MM.1S (cell line): ENCODE measurements around the gene LEUTX.

Experiments
- DNase-seq: peaks from one replicate; pipeline ENCODE4 v3.0.0-alpha.2; 2015
- H2AFZ ChIP-seq: fragments of 300-600 bp; sonication (generic); 2 replicates; pipeline ENCODE4 v1.6.0; 2016; ENCODE audit warnings: antibody characterized with exemption, low read length
- H3F3A ChIP-seq: fragments of 300-600 bp; sonication (generic); 2 replicates; pipeline ENCODE4 v1.6.1; 2016; ENCODE audit warnings: mild to moderate bottlenecking, antibody characterized with exemption, low read length, moderate library complexity, mixed read lengths; ENCODE audit not compliant: insufficient read depth
- H3K27ac ChIP-seq: fragments of 300-600 bp; sonication (generic); 2 replicates; pipeline ENCODE4 v1.5.1; 2016; ENCODE audit warnings: mild to moderate bottlenecking, low read length
- H3K27me3 ChIP-seq: fragments of 300-600 bp; sonication (generic); replicated peaks from 2 replicates; pipeline ENCODE4 v1.6.0; 2016; ENCODE audit warnings: low read length; ENCODE audit not compliant: insufficient read depth
- H3K36me3 ChIP-seq: fragments of 300-600 bp; sonication (generic); replicated peaks from 2 replicates; pipeline ENCODE4 v1.6.1; 2016; ENCODE audit warnings: mild to moderate bottlenecking, low read length, mixed read lengths; ENCODE audit not compliant: insufficient read depth
- H3K4me1 ChIP-seq: fragments of 300-600 bp; sonication (generic); 2 replicates; pipeline ENCODE4 v1.6.1; 2016; ENCODE audit warnings: low read length, mixed read lengths
- H3K4me2 ChIP-seq: fragments of 300-600 bp; sonication (generic); 2 replicates; pipeline ENCODE4 v1.6.0; 2016; ENCODE audit warnings: low read depth, low read length
- H3K4me3 ChIP-seq: fragments of 300-600 bp; sonication (generic); 2 replicates; pipeline ENCODE4 v1.5.1; 2016; ENCODE audit warnings: low read length, mixed read lengths
- H3K79me2 ChIP-seq: fragments of 300-600 bp; sonication (generic); 2 replicates; pipeline ENCODE4 v1.6.1; 2016; ENCODE audit warnings: mixed run types, low read length, mixed read lengths
- H3K9ac ChIP-seq: fragments of 300-600 bp; sonication (generic); 2 replicates; pipeline ENCODE4 v1.6.1; 2016; ENCODE audit warnings: low read length, mixed read lengths
- H3K9me2 ChIP-seq: fragments of 300-600 bp; sonication (generic); replicated peaks from 2 replicates; pipeline ENCODE4 v1.6.1; 2016; ENCODE audit warnings: mild to moderate bottlenecking, low read length, mixed read lengths; ENCODE audit not compliant: insufficient read depth
- H3K9me3 ChIP-seq: fragments of 300-600 bp; sonication (generic); replicated peaks from 2 replicates; pipeline ENCODE4 v1.6.1; 2016; ENCODE audit warnings: mild to moderate bottlenecking, low read length, mixed read lengths; ENCODE audit not compliant: insufficient read depth
- H4K20me1 ChIP-seq: fragments of 300-600 bp; sonication (generic); 2 replicates; pipeline ENCODE4 v1.6.1; 2016; ENCODE audit warnings: mild to moderate bottlenecking, low read length, moderate library complexity, mixed read lengths; ENCODE audit not compliant: insufficient read depth
- CTCF ChIP-seq: fragments of 300-600 bp; sonication (generic); IDR thresholded peaks from 2 replicates; pipeline ENCODE4 v1.5.1; 2016; ENCODE audit warnings: antibody characterized with exemption, low read length, mixed read lengths
- EZH2 ChIP-seq: fragments of 300-600 bp; sonication (generic); optimal IDR thresholded peaks from 2 replicates; pipeline ENCODE3; 2017; ENCODE audit warnings: low read depth, mild to moderate bottlenecking, antibody characterized with exemption, low read length, mixed read lengths
- EZH2phosphoT487 ChIP-seq: fragments of 300-600 bp; sonication (generic); IDR thresholded peaks from 2 replicates; pipeline ENCODE4 v1.6.1; 2018; ENCODE audit warnings: antibody characterized with exemption, low read length

The LEUTX gene

DNA sequence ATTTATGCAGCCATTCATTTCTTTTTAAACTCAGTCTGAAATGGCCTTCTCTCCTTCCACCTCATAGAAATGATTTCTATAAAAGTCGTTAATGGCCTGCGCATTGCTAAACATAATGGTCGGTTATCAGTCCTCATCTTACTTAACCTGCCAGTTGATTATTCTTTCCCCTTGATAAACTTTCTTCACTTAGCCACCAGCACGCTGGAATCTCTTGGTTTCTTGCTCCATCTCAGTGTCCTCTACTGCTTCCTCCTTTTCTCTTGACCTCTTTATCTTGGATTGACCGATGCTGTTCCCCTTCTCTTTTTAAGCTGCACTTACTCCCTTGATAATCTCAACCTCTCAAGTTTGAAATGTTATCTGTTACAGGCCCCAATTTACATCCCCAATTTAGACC is 28.7 kb upstream of the LEUTX start:
- Histone ChIP-seq H3F3A (no peaks in the 10 kb centered on the region), H3K9me3 (no peaks in the 10 kb centered on the region), H2AFZ (no peak overlapping the region), H4K20me1 (no peaks in the 10 kb centered on the region), H3K36me3 (no peaks in the 10 kb centered on the region), H3K4me1 (no peaks in the 10 kb centered on the region), H3K4me2 (no peak overlapping the region), H3K27ac (no peak overlapping the region), H3K27me3 (no peaks in the 10 kb centered on the region), H3K4me3 (no peak overlapping the region), H3K79me2 (no peaks in the 10 kb centered on the region), H3K9ac (no peak overlapping the region), H3K9me2 (no peaks in the 10 kb centered on the region)
- TF ChIP-seq EZH2 (no peak), CTCF (no peak), EZH2phosphoT487 (no peak)
- DNase-seq, result no peak

- no peaks in the 10 kb centered on the region for H3K4me1 ChIP-seq
- H2AFZ ChIP-seq, result no peak overlapping the region
- H3K79me2 ChIP-seq, result no peaks in the 10 kb centered on the region
- H4K20me1 ChIP-seq, result no peaks in the 10 kb centered on the region
- H3K9me3 ChIP-seq, result no peaks in the 10 kb centered on the region
- H3F3A ChIP-seq, result no peaks in the 10 kb centered on the region
- no peak overlapping the region for H3K27ac ChIP-seq
- no peaks in the 10 kb centered on the region for H3K9me2 ChIP-seq
- no peak overlapping the region for H3K4me2 ChIP-seq
- H3K9ac ChIP-seq, result no peak overlapping the region
- TF ChIP-seq EZH2 (no peak), EZH2phosphoT487 (no peak), CTCF (no peak)
- DNase-seq, result no peak
- no peaks in the 10 kb centered on the region for H3K36me3 ChIP-seq
- no peak overlapping the region for H3K4me3 ChIP-seq
- H3K27me3 ChIP-seq, result no peaks in the 10 kb centered on the region
These were observed 26.3 kb upstream of the LEUTX start for GRCh38 chr19:39752390-39752789.

GRCh38 chr19:39752795-39753194 is 25.9 kb upstream of the LEUTX start:
- H3F3A ChIP-seq, result no peaks in the 10 kb centered on the region
- H3K27ac ChIP-seq, result no peak overlapping the region
- H3K27me3 ChIP-seq, result no peaks in the 10 kb centered on the region
- H3K9ac ChIP-seq, result no peak overlapping the region
- no peaks in the 10 kb centered on the region for H3K9me3 ChIP-seq
- H3K79me2 ChIP-seq, result no peaks in the 10 kb centered on the region
- no peak overlapping the region for H2AFZ ChIP-seq
- H3K4me1 ChIP-seq, result 0 out of 2 replicates have a peak, but pooled peaks cover 3% of the 10 kb centered on the region
- H3K36me3 ChIP-seq, result no peaks in the 10 kb centered on the region
- H3K4me3 ChIP-seq, result no peak overlapping the region
- no peak for TF ChIP-seq EZH2phosphoT487
- TF ChIP-seq EZH2, result no peak
- TF ChIP-seq CTCF, result no peak
- no peaks in the 10 kb centered on the region for H3K9me2 ChIP-seq
- no peak for DNase-seq
- H4K20me1 ChIP-seq, result no peaks in the 10 kb centered on the region
- H3K4me2 ChIP-seq, result no peak overlapping the region
